ENCODE results near the gene ELAVL2. TPM values are rescaled to one million over a fixed set of nuclear protein-coding genes. Genes with fewer than 3 reads are reported as not detected.

ELAVL2 gene
- total RNA-seq, 4 donors from 2014 or later = 0.63 to 2.6 TPM; not detected in 2

DNA sequence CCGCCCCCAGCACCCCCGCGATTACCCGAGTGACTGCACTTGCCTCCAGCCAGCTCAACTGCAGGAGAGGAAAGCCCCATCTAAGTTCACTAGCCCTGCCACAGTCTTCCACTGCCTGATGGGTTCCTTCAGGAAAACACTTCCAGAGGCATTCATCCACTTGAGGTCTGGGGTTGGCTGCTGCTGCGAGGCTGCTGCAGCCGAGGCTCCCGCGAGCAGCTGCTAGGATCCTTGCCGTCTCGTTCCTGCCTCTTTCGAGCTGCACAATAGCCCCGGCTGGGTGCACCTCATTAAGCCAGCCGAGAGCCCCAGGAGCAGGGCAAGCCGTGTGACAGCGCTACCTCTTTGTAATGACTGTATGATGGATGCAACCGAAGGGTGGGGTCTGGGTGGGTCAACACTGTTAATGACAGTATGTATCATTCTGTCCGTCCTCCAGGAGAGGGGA is 24.2 kb upstream of the ELAVL2 start:
- DNase-seq (ENCODE audit: low spot score in 2 of 2) = no peak
- no peak overlapping the region for H3K27ac ChIP-seq
- H3K4me3 ChIP-seq = peak overlapping the region in 2 of 4 donors; percentile 5 to 51
- H3K9me3 ChIP-seq = no peaks in the 10 kb centered on the region
- H3K27me3 ChIP-seq = peaks cover 0 to 29% of the 10 kb centered on the region in 2 donors
- peaks cover 0 to 22% (median 2%) of the 10 kb centered on the region in 4 donors for H3K4me1 ChIP-seq
- 0 to 2% methylated on average over 12 to 15 of the region's 17 CpGs for WGBS, 2 donors
- no peaks in the 10 kb centered on the region for H3K36me3 ChIP-seq
- TF ChIP-seq POLR2A (IDR thresholded peaks at IDR 0.05) (no peak), CTCF (IDR thresholded peaks at IDR 0.05) (no peak), EP300 (IDR thresholded peaks at IDR 0.05) (no peak)

GRCh38 chr9:23849379-23850035 is 23.5 kb upstream of the ELAVL2 start:
- WGBS, 2 donors = 5% methylated on average over 11 of the region's 11 CpGs
- Histone ChIP-seq H3K36me3 (no peaks in the 10 kb centered on the region), H3K27me3 (peaks cover 0 to 29% of the 10 kb centered on the region in 2 donors), H3K27ac (no peak overlapping the region), H3K9me3 (no peaks in the 10 kb centered on the region), H3K4me1 (peaks cover 0 to 22% (median 2%) of the 10 kb centered on the region in 4 donors), H3K4me3 (peak overlapping the region in 2 of 4 donors; percentile 5 to 51)
- no peak for DNase-seq (ENCODE audit: low spot score in 2 of 2)
- TF ChIP-seq EP300 (IDR thresholded peaks at IDR 0.05) (no peak), CTCF (IDR thresholded peaks at IDR 0.05) (no peak), POLR2A (IDR thresholded peaks at IDR 0.05) (no peak)

GRCh38 chr9:23842565-23843129 is 16.6 kb upstream of the ELAVL2 start:
- Histone ChIP-seq H3K27me3 (no peaks in the 10 kb centered on the region), H3K36me3 (no peaks in the 10 kb centered on the region), H3K4me1 (no peaks in the 10 kb centered on the region), H3K4me3 (no peak overlapping the region), H3K27ac (no peak overlapping the region), H3K9me3 (no peaks in the 10 kb centered on the region)
- TF ChIP-seq CTCF (IDR thresholded peaks at IDR 0.05) (no peak), EP300 (IDR thresholded peaks at IDR 0.05) (no peak), POLR2A (IDR thresholded peaks at IDR 0.05) (no peak)
- 81 to 90% methylated on average over 1 of the region's 1 CpG for WGBS, 2 donors
- no peak for DNase-seq (ENCODE audit: low spot score in 2 of 2)

DNA sequence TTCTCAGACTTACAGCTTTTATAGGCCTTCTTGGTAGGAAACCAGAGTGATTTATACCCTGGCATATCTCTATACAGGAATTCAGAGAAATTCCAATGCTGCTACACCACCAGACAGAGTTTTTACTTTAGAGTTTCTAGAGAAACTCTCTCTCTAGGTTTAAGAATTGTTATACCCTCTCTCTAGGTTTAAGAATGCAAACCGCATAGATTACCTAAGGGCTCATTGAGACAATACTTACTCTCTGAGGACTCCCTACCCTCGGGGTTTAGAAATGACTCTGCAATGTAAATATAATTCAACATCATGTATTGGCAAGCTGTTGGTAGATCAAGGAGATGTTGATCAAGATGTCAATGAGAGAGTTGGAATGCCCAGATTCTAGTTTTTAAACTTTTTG is 15.3 kb upstream of the ELAVL2 start:
- no peaks in the 10 kb centered on the region for H3K4me1 ChIP-seq
- no peak for DNase-seq (ENCODE audit: low spot score in 2 of 2)
- H3K36me3 ChIP-seq = no peaks in the 10 kb centered on the region
- WGBS, 2 donors = 61 to 72% methylated on average over 2 of the region's 2 CpGs
- TF ChIP-seq POLR2A (IDR thresholded peaks at IDR 0.05) = no peak
- TF ChIP-seq EP300 (IDR thresholded peaks at IDR 0.05) = no peak
- H3K27ac ChIP-seq = no peak overlapping the region
- H3K9me3 ChIP-seq = no peaks in the 10 kb centered on the region
- no peaks in the 10 kb centered on the region for H3K27me3 ChIP-seq
- H3K4me3 ChIP-seq = no peak overlapping the region

- no peak overlapping the region for H3K4me3 ChIP-seq
- TF ChIP-seq POLR2A (IDR thresholded peaks at IDR 0.05) (no peak), EP300 (IDR thresholded peaks at IDR 0.05) (no peak), CTCF (IDR thresholded peaks at IDR 0.05) (no peak)
- no peaks in the 10 kb centered on the region for H3K9me3 ChIP-seq
- H3K27me3 ChIP-seq = peaks cover 0 to 7% of the 10 kb centered on the region in 2 donors
- WGBS, 2 donors = 59 to 69% methylated on average over 5 of the region's 5 CpGs
- no peaks in the 10 kb centered on the region for H3K4me1 ChIP-seq
- no peak overlapping the region for H3K27ac ChIP-seq
- no peaks in the 10 kb centered on the region for H3K36me3 ChIP-seq
- no peak for DNase-seq (ENCODE audit: low spot score in 2 of 2)
These were observed 11.0 kb upstream of the ELAVL2 start for GRCh38 chr9:23837038-23837437.

Measured in tibial nerve (tissue), 4 donors.